Activated CD4-positive, alpha-beta T cell treated with anti-CD3 and anti-CD28 coated beads, Interleukin-2, amount 50 U/mL, for 16 hours (primary cell): ENCODE data around the gene ADGRG6.

ENCODE experiments used
- DNase-seq: peaks from one replicate; pipeline ENCODE4 v3.0.0-alpha.2; 2020

ADGRG6 gene

DNA sequence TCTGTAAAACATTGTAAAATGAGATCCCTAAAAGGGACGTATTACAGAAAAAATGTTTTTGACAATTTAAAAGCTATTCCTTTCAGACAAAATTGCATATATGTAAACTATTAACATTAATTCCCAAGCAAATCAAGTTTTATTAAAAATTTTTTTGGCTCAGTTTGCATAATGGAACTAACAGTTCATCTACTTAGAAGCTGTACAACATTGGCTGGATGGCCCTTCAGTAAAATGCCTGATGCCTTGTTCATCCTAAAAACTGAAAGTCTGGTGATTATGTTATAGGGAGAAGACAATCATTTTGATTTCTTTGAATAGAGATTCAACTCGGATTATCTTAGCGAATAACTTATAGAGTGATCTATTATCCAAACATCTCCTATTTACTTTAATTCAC lies 52.8 kb downstream of the ADGRG6 start:
- DNase-seq, result no peak

DNA sequence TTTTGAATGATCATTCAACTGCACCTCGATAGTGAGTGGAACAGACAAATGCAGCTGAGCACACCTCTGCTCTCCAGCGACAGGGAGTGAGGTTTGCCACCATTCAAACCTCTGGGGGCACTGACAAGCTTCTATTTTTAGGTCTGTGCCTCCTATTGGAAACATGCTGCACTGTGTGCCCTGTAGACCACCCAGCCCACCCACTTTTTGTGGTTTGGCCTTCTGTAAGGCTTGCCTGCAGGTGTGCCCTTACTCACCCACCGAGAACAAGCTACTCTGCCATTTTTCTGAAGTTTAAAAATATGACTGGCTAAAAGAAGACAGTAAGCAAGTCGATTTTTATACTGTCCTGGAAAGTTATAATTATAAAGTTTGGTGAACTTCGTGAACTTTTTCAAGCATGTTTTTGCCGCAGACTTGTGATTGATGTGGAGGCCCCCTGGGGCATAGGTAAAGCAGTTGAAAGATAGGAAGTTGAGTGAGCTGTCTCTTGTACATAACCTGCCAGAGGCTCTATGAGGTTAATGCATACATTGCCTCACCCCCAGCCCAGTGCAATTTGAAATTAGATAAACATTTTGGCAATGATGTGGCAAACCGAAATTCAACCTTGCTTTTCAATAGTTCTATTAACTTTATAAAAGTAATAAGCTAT lies 53.8 kb downstream of the ADGRG6 start:
- no peak for DNase-seq

- no peak for DNase-seq
Measured at GRCh38 chr6:142356201-142356883, 54.5 kb downstream of the ADGRG6 start.

- no peak for DNase-seq
Measured at GRCh38 chr6:142356884-142357225, 55.0 kb downstream of the ADGRG6 start.

- DNase-seq, result no peak
Measured at GRCh38 chr6:142357879-142358278, 56.1 kb downstream of the ADGRG6 start.

- DNase-seq, result no peak
Measured at GRCh38 chr6:142359271-142359960, 57.6 kb downstream of the ADGRG6 start.

DNA sequence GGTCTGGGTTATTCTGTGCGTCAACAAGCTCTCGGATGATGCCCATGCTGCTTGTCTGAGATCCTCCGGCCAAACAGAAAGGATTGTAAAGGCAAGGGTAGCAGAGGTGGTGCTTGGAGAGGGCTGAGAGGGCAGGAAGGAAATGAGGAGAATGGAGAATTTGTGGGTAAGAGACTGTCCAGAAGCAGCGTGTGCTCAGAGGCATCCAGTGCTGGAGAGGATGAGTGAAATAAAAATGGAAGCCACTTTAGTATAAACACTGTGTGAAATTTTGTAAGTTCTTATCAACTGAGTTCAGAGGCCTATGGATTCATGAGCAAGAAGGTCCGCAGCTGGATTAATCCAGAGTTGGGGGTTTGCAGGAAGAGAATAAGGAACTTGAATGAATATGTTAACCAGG lies 59.5 kb downstream of the ADGRG6 start:
- no peak for DNase-seq

- no peak for DNase-seq
Measured at GRCh38 chr6:142361779-142362750, 60.3 kb downstream of the ADGRG6 start.

GRCh38 chr6:142367061-142367460 lies 65.3 kb downstream of the ADGRG6 start:
- no peak for DNase-seq

- no peak for DNase-seq
Measured at GRCh38 chr6:142367501-142368018, 65.8 kb downstream of the ADGRG6 start.

DNA sequence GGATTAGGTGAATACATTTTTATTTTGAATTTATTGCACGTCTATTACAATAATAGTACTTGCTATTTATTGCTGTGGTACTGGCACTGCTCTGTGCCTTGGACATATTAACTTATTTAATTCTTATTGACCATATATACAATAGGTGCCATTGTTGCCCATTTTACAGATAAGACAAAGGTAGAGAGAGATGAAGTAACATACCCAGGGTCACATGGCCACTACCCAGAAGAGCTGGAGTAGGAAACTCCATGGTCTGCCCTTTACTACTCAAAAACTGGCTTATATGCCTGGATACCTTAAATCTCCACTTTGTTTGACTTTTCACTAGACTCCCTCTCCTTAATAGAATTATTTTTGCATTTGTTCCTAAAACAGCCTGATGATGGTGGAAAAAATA lies 67.5 kb downstream of the ADGRG6 start:
- DNase-seq, result no peak

- no peak for DNase-seq
Measured at GRCh38 chr6:142372348-142372747, 70.5 kb downstream of the ADGRG6 start.

DNA sequence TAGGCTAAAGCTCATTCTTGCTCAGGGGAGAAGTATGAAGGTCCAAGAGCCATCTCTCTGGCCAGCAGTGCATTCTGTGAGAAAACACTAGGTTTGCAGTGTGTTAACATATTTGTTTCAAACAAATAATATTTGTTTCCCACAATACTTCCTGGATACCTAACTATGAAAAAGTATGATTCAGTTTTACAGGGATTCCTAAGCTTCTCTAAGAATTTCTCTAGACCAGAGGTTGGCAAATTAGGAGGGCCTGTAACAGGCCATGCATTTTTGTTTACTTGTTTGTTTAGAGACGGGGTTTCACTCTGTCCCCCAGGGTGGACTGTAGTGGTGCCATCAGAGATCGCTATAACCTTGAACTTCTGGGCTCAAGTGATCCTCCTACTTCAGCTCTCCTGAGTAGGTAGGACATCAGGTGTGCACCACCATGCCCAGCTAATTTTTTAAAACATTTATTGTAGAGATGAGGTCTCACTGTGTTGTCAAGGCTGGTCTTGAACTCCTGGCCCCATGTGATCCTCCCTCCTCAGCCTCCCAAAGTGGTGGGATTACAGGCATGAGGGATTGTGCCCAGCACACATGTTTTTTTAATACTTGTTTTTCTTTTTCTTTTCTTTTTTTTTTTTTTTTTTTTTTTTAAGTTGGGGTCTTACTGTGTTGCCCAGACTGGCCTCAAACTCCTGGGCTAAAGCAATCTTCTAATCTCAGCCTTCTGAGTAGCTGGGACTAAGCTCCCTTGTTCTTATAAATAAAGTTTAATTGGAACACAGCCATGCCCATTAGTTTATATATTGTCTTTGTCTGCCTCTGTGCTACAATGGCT lies 71.7 kb downstream of the ADGRG6 start:
- no peak for DNase-seq

DNA sequence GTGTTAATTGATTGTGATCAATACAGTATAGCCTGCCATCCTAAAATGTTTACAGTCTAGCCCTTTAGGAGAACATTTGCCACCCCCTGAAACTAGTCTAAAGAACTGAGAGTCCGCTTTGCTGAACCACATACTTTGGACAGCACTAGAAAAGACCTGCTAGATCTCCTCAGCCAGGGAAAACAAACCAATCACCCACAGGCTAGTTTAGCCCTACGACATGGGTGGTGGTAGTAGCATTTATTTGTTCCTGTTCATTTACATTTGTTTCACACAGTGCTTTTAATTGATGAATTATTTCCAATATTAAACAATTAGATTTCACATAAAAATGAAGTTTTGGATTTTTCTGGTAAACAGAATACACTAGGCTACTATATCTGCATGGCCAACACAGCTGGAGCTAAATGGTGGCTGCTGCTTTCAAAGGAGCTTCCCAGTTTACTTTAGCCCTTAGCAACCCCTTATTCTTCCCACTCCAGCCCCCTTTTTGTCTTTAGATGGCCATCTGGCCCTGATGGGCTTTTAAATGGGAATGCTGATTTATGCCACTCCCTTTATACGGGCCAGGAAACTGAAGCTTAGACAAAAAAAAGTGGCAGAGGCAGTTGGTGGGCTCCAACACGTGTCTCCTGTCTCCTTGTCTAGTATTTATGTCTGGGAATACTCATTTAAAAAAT lies 72.4 kb downstream of the ADGRG6 start:
- no peak for DNase-seq

DNA sequence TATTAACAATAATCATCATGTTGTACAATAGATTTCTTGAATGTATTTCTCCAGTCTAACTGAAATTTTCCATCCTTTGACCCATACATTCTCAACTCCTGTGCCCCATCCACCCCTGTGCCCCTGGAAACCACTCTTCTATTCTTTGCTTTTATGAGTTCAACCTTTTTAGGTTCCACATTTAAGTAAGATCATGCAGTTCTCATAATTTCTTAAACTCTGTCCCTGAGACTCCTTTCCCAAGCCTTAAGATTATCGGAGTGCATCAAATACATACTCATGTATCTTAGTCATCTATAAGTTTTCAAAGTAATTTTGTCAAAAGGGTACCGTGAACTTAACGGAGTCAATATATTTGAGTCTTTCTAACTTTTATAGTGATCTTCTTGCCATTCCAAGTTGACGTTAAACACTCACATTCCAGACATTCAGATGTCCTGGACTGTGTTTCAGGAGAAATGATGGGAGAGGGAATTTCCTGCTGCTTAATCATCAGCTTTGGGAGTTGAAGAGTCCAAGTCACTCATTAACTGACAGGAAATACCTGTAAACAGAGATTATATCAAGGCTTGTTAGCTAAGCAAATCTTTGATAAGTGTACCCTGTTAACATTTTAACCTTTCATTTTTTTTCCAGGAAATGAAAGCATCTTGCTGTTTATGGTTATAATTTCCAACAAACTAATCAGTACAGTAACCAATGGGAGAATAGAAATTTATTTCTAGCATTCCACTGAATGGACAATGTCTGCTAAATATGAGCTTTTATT lies 73.3 kb downstream of the ADGRG6 start:
- DNase-seq, result no peak

- no peak for DNase-seq
Measured at GRCh38 chr6:142376115-142376514, 74.3 kb downstream of the ADGRG6 start.

DNA sequence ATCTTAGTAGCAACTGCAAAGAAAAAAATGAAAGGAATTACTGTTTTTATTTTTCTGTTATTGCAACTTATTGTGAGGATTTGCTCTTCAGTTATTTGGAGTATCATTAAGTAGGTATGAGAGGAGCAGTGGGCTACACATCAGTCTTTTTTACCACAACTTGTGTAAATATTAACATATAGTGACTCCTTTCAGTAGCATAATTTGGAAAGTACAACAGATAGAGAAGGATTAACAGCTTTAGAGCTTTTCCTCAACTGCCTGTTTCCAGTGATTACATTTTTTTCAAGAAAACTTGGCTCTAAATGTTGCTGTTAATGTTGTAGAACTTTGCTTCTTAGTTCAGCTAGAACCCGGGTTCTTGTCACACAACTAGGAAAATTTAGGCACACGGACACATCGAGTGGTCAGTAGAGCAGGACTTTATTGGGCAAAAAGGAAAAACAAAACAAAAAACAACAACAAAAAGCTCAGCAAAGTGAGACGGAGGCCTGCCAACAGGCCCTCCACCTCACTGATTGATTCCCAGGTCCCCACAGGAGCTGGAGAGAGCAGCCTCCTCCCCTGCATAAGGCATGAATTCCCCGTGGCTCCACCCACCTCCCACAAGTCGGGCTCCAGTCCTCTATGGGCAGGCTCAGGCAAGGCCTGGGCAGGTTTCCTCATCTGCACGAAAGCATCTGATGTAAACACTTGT lies 75.1 kb downstream of the ADGRG6 start:
- DNase-seq, result no peak

DNA sequence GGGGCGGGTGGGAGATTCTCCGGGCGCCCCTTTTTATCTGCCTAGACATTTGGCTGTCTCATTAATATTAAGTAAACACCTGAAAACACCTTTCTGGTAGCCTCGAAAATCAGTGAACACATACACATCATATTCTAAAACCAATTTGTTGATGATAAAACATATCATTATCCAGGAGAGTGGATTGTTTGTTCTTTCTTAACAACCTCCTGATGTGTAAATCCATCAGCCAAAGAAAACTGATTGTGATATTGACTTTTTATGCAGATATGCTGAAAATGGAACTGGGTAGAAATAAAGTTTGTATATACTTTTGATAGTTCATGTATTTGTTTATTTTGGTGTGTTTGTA lies 75.7 kb downstream of the ADGRG6 start:
- no peak for DNase-seq

GRCh38 chr6:142378138-142378875 lies 76.5 kb downstream of the ADGRG6 start:
- DNase-seq, result no peak
